Measurements from ENCODE around the gene MYO9B. TPM values are rescaled to one million over a fixed set of nuclear protein-coding genes. Genes with fewer than 3 reads are reported as not detected.
A peak's percentile ranks its signal among the peaks of the same experiment; 100 is the strongest.

The MYO9B gene
- total RNA-seq, 3 donors from 2014 or later (not counting 1 experiment from before 2014, with no cell fraction given), result 321 to 378 (median 365) TPM

- intact Hi-C loops (cut with micrococcal nuclease), result no loop called here
- no peaks in the 10 kb centered on the region for H3K36me3 Mint-ChIP-seq
- Histone ChIP-seq H3K27ac (ENCODE audit: low read length) (no peak overlapping the region), H3K4me3 (ENCODE audit: low read length) (no peak overlapping the region), H3K36me3 (ENCODE audit: control insufficient read depth, insufficient read depth, low read length) (peaks cover 67% of the 10 kb centered on the region), H3K27me3 (ENCODE audit: control insufficient read depth, insufficient read depth, low read length) (no peaks in the 10 kb centered on the region), H3K9me3 (ENCODE audit: control insufficient read depth, insufficient read depth, low read length) (no peaks in the 10 kb centered on the region), H3K4me1 (ENCODE audit: control insufficient read depth, insufficient read depth, low read length) (no peaks in the 10 kb centered on the region)
- DNase-seq (peak in 1 of 2 donors; percentile 59), ATAC-seq (peak in 2 of 3 donors; percentile 61 to 79)
- H3K4me3 Mint-ChIP-seq, result no peak overlapping the region
- H3K27ac Mint-ChIP-seq, result peak overlapping the region in 1 of 2 donors; percentile 47
- TF ChIP-seq CTCF (IDR thresholded peaks at IDR 0.05), result no peak
- 89% methylated on average over 12 of the region's 13 CpGs for WGBS (ENCODE audit: insufficient coverage)
- H3K4me1 Mint-ChIP-seq, result no peaks in the 10 kb centered on the region
- H3K27me3 Mint-ChIP-seq (ENCODE audit: low read depth in 2 of 2), result no peaks in the 10 kb centered on the region
- no peaks in the 10 kb centered on the region for H3K9me3 Mint-ChIP-seq
Observed at GRCh38 chr19:17170538-17171297, 95.1 kb downstream of the MYO9B start.

- H3K9me3 ChIP-seq (ENCODE audit: control insufficient read depth, insufficient read depth, low read length), result no peaks in the 10 kb centered on the region
- no peak overlapping the region for H3K27ac ChIP-seq (ENCODE audit: low read length)
- H3K27me3 ChIP-seq (ENCODE audit: control insufficient read depth, insufficient read depth, low read length), result no peaks in the 10 kb centered on the region
- 99% methylated on average over 8 of the region's 8 CpGs for WGBS (ENCODE audit: insufficient coverage)
- ATAC-seq (no peak), DNase-seq (no peak)
- no peak overlapping the region for H3K4me3 ChIP-seq (ENCODE audit: low read length)
- Mint-ChIP-seq H3K36me3 (no peaks in the 10 kb centered on the region), H3K9me3 (no peaks in the 10 kb centered on the region), H3K27me3 (ENCODE audit: low read depth in 2 of 2) (no peaks in the 10 kb centered on the region), H3K27ac (peak overlapping the region in 1 of 2 donors; percentile 47), H3K4me3 (no peak overlapping the region), H3K4me1 (no peaks in the 10 kb centered on the region)
- peaks cover 72% of the 10 kb centered on the region for H3K36me3 ChIP-seq (ENCODE audit: control insufficient read depth, insufficient read depth, low read length)
- no peaks in the 10 kb centered on the region for H3K4me1 ChIP-seq (ENCODE audit: control insufficient read depth, insufficient read depth, low read length)
- intact Hi-C loops (cut with micrococcal nuclease), result no loop called here
- TF ChIP-seq CTCF (IDR thresholded peaks at IDR 0.05), result no peak
Observed at GRCh38 chr19:17171874-17172273, 96.3 kb downstream of the MYO9B start.

- H3K27ac ChIP-seq (ENCODE audit: low read length), result no peak overlapping the region
- H3K36me3 Mint-ChIP-seq, result no peaks in the 10 kb centered on the region
- H3K27ac Mint-ChIP-seq, result no peak overlapping the region
Observed at GRCh38 chr19:17172624-17173345, 97.2 kb downstream of the MYO9B start.

More at GRCh38 chr19:17172624-17173345, 97.2 kb downstream of the MYO9B start:
- intact Hi-C loops (cut with micrococcal nuclease), result no loop called here
- no peak for ATAC-seq
- whole genome bisulfite sequencing (ENCODE audit: insufficient coverage), result 87% methylated on average over 33 of the region's 33 CpGs
- no peaks in the 10 kb centered on the region for H3K27me3 Mint-ChIP-seq (ENCODE audit: low read depth in 2 of 2)
- DNase-seq, result no peak
- no peaks in the 10 kb centered on the region for H3K9me3 ChIP-seq (ENCODE audit: control insufficient read depth, insufficient read depth, low read length)
- H3K4me3 Mint-ChIP-seq, result no peak overlapping the region
- no peaks in the 10 kb centered on the region for H3K4me1 Mint-ChIP-seq
- H3K4me1 ChIP-seq (ENCODE audit: control insufficient read depth, insufficient read depth, low read length), result no peaks in the 10 kb centered on the region
- H3K27me3 ChIP-seq (ENCODE audit: control insufficient read depth, insufficient read depth, low read length), result no peaks in the 10 kb centered on the region
- no peak overlapping the region for H3K4me3 ChIP-seq (ENCODE audit: low read length)
- H3K36me3 ChIP-seq (ENCODE audit: control insufficient read depth, insufficient read depth, low read length), result peaks cover 74% of the 10 kb centered on the region
- no peak for TF ChIP-seq CTCF (IDR thresholded peaks at IDR 0.05)
- H3K9me3 Mint-ChIP-seq, result no peaks in the 10 kb centered on the region
